H1 (cell line): Measurements from ENCODE around the gene PRR12. TPM values are rescaled to one million over a fixed set of nuclear protein-coding genes. Genes with fewer than 3 reads are reported as not detected.

Experiments
- ASH2L ChIP-seq: fragments of 200-600, 300-600 bp; sonication (generic); IDR thresholded peaks from one replicate; pipeline ENCODE4 v1.7.1; 2017; ENCODE audit warnings: low read length
- CHD7 ChIP-seq: fragments of 300-600 bp; sonication (generic); IDR thresholded peaks from 2 replicates; pipeline ENCODE4 v1.7.1; 2012; ENCODE audit warnings: low read length, moderate library complexity, mild to moderate bottlenecking, inconsistent platforms; ENCODE audit not compliant: insufficient replicate concordance
- EP300 ChIP-seq, 2 experiments: IDR thresholded peaks; 1 replicate in 1 of 2; 2 replicates in 1 of 2; pipeline ENCODE4 v1.6.1; 2011 to 2012; ENCODE audit warnings: low read depth in 2 of 2, low read length in 2 of 2, mild to moderate bottlenecking in 2 of 2, borderline replicate concordance in 1 of 2, inconsistent platforms in 1 of 2, moderate library complexity in 1 of 2
- HDAC2 ChIP-seq, 2 experiments: fragments of 300-600 bp in 1 of 2; sonication (generic) in 1 of 2; IDR thresholded peaks; 2 replicates each; pipeline ENCODE4 v1.6.1; 2011 to 2012; ENCODE audit warnings: low read depth in 2 of 2, low read length in 2 of 2, mild to moderate bottlenecking in 2 of 2, moderate library complexity in 2 of 2, borderline replicate concordance in 1 of 2, inconsistent platforms in 1 of 2
- KDM5A ChIP-seq: fragments of 200-600 bp; IDR thresholded peaks from 2 replicates; pipeline ENCODE4 v1.7.1; 2012; ENCODE audit warnings: mild to moderate bottlenecking, low read length, inconsistent platforms, mixed read lengths
- POLR2A ChIP-seq, 2 experiments: IDR thresholded peaks; 1 replicate in 1 of 2; 2 replicates in 1 of 2; pipeline ENCODE4 v1.6.1; 2011; ENCODE audit warnings: low read depth in 2 of 2, low read length in 2 of 2, mild to moderate bottlenecking in 2 of 2; ENCODE audit errors: control extremely low read depth in 1 of 2
- SAP30 ChIP-seq: fragments of 300-600 bp; sonication (generic); IDR thresholded peaks from 2 replicates; pipeline ENCODE4 v1.7.1; 2012; ENCODE audit warnings: low read length, moderate library complexity, mild to moderate bottlenecking, inconsistent platforms; ENCODE audit not compliant: insufficient read depth, insufficient replicate concordance
- TAF1 ChIP-seq: IDR thresholded peaks from 2 replicates; pipeline ENCODE4 v1.6.1; 2011; ENCODE audit warnings: mild to moderate bottlenecking, low read depth, low read length
- polyA plus RNA-seq, 7 experiments: library from polyadenylated mRNA; depleted of rRNA in 3 of 7; stranded (reverse) in 5 of 7; unstranded in 2 of 7; fragments of >200 nt in 5 of 7; fragments of 200-250 nt in 2 of 7; gene quantifications; 1 replicate in 5 of 7; 2 replicates in 1 of 7; 4 replicates in 1 of 7; pipeline versions ENCODE4 v1.2.1 to v1.2.3, GENCODE V29; 2011 to 2013; ENCODE audit warnings: missing spikeins in 2 of 7, mixed read lengths in 2 of 7
- total RNA-seq: library from RNA; stranded (reverse); fragmentation: NEBNext Ultra II Directional; extraction: Animal tissue kit (Norgen Biotek cat#: 25700); gene quantifications from 2 replicates; pipeline ENCODE4 v1.2.1, GENCODE V29; 2021

Gene PRR12
- total and polyA plus RNA-seq, 2 of the 8 experiments (the other 6 are each of a cell fraction or from before 2014, with no cell fraction given), result 2.5 to 59.4 TPM

DNA sequence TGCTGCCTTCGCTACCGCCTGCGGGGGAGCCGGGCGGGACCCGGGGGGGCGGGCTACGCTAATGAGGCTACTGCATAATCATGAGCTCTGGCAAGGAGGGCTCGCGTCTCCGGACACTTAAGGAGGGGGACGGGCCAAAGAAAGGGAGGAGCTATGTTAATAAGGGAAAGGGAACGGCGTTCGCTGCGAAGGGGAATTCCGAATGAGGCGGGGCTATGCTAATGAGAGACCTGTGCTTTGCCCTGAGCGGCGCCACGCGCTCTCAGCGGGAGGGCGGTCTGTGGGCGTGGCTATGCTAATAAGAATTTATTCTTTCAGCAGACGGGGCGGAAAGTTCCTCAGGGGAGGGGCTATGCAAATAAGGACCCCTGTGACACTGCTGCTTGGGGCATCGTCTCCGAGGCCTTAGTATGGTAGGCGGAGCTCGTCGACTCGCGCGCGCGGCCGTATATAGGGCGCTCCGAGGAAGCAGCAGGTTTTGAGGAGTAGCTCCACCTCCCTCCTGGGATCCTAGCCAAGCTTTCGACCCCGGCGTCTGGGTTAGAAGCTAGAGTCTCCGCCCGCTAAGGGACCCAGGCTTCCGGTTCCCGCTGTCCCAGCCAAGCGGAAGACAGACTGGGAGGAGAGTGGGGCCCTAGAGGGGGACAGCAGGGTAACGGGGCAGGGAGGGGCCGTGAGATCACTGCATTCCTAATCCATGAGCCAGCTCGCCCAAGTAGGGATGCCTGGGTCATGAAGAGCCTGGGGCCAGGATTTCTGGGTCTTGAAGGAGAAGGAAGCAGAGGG is 49.3 kb downstream of the PRR12 start, which contains the start of gene RRAS (continued):
- TF ChIP-seq CHD7 (no peak), KDM5A (no peak), EP300 (IDR thresholded peaks at IDR 0.05; ENCODE audit: borderline replicate concordance in 1 of 2, low read depth in 2 of 2, low read length in 2 of 2) (peak in 1 of 2 experiments; percentile 64; a peak in 2 of 3 replicates), HDAC2 (IDR thresholded peaks at IDR 0.05; ENCODE audit: borderline replicate concordance in 1 of 2, low read depth in 2 of 2, low read length in 2 of 2) (peak in 1 of 2 experiments; percentile 79; a peak in 1 of 4 replicates), POLR2A (IDR thresholded peaks at IDR 0.05; ENCODE audit: control extremely low read depth in 1 of 2, low read depth in 2 of 2, low read length in 2 of 2) (peak in 1 of 2 experiments; percentile 63; a peak in 1 of 3 replicates), SAP30 (no peak), ASH2L (peak; percentile 88), TAF1 (peak; percentile 71)
